K562 (cell line): ENCODE results near the gene WDPCP. TPM values are rescaled to one million over a fixed set of nuclear protein-coding genes. Genes with fewer than 3 reads are reported as not detected.
A peak's percentile ranks its signal among the peaks of the same experiment; 100 is the strongest.

Source experiments
- BCL6 ChIP-seq: fragments of 250-450 bp; sonication (Bioruptor Pico); IDR thresholded peaks from 2 replicates; pipeline ENCODE4 v1.4.0; 2020
- BRD9 ChIP-seq: fragments of 450-650 bp; IDR thresholded peaks from 2 replicates; pipeline ENCODE4 v1.6.1; 2018; ENCODE audit warnings: low read depth; ENCODE audit not compliant: partially characterized antibody
- CBFA2T3 ChIP-seq: fragments of 450-650 bp; IDR thresholded peaks from 2 replicates; pipeline ENCODE4 v1.6.1; 2017
- CBX3 ChIP-seq, 2 experiments: IDR thresholded peaks; 1 replicate in 1 of 2; 2 replicates in 1 of 2; pipeline ENCODE4 v1.6.1; 2012; ENCODE audit warnings: inconsistent platforms in 2 of 2, low read length in 2 of 2, borderline replicate concordance in 1 of 2, control low read depth in 1 of 2
- CBX8 ChIP-seq: fragments of 200-600 bp; sonication (generic); IDR thresholded peaks from 2 replicates; pipeline ENCODE4 v1.6.1; 2012; ENCODE audit warnings: borderline replicate concordance, mixed run types, low read depth, mild to moderate bottlenecking, moderate library complexity, mixed read lengths, low read length, control low read depth, inconsistent platforms; ENCODE audit not compliant: poor library complexity, severe bottlenecking; ENCODE audit errors: extremely low read depth
- EHMT2 ChIP-seq: fragments of 450-650 bp; IDR thresholded peaks from 2 replicates; pipeline ENCODE4 v1.6.1; 2018; ENCODE audit warnings: antibody characterized with exemption
- ELF2 ChIP-seq: fragments of 250-450 bp; sonication (Bioruptor Pico); IDR thresholded peaks from 2 replicates; pipeline ENCODE4 v1.5.0; 2021; ENCODE audit warnings: mild to moderate bottlenecking
- HOXB6 ChIP-seq: fragments of 250-450 bp; sonication (Bioruptor Pico); IDR thresholded peaks from 2 replicates; pipeline ENCODE4 v1.5.1; 2022; ENCODE audit warnings: mild to moderate bottlenecking, borderline replicate concordance
- MAFF ChIP-seq: IDR thresholded peaks from 2 replicates; pipeline ENCODE4 v1.6.1; 2012; ENCODE audit warnings: low read length, improper control_type of control experiment
- MEIS2 ChIP-seq: fragments of 450-650 bp; IDR thresholded peaks from 2 replicates; pipeline ENCODE4 v1.6.1; 2014; ENCODE audit warnings: mild to moderate bottlenecking; ENCODE audit not compliant: partially characterized antibody
- MYC ChIP-seq, 2 experiments: fragments of 250-450 bp in 1 of 2; sonication (Bioruptor Pico) in 1 of 2; IDR thresholded peaks; 2 replicates each; pipeline versions ENCODE4 v1.5.1 to v1.6.1; 2012 to 2021; ENCODE audit warnings: low read depth in 2 of 2, borderline replicate concordance in 1 of 2, improper control_type of control experiment in 1 of 2, low read length in 1 of 2, mild to moderate bottlenecking in 1 of 2, moderate library complexity in 1 of 2
- PML ChIP-seq: IDR thresholded peaks from 2 replicates; pipeline ENCODE4 v1.6.1; 2012; ENCODE audit warnings: low read length, inconsistent platforms
- SAFB2 ChIP-seq: fragments of 200-400 bp; formaldehyde crosslinking; IDR thresholded peaks from 2 replicates; pipeline ENCODE4 v1.6.1; 2018; ENCODE audit warnings: borderline replicate concordance, low read length, low read depth, moderate library complexity; ENCODE audit not compliant: severe bottlenecking
- SMC3 ChIP-seq: conservative IDR thresholded peaks from 2 replicates; pipeline ENCODE4 v1.6.1; 2011; ENCODE audit warnings: low read depth, low read length, improper control_type of control experiment; ENCODE audit not compliant: insufficient read depth
- TBP ChIP-seq: optimal IDR thresholded peaks from 2 replicates; pipeline ENCODE3; 2011; ENCODE audit warnings: low read depth, low read length, improper control_type of control experiment
- TEAD2 ChIP-seq: fragments of 450-650 bp; IDR thresholded peaks from 2 replicates; pipeline ENCODE4 v1.6.1; 2016; ENCODE audit warnings: missing genetic modification characterization, control low read depth, missing compliant biosample characterization
- XRCC4 ChIP-seq: IDR thresholded peaks from one replicate; pipeline ENCODE4 v1.6.1; 2011; ENCODE audit not compliant: insufficient read depth, insufficient read length; ENCODE audit errors: extremely low read depth
- ZNF133 ChIP-seq: fragments of 250-450 bp; sonication (Bioruptor Pico); IDR thresholded peaks from 2 replicates; pipeline ENCODE4 v1.4.0; 2020; ENCODE audit warnings: mild to moderate bottlenecking
- ZNF134 ChIP-seq: fragments of 250-450 bp; sonication (Bioruptor Pico); conservative IDR thresholded peaks from 2 replicates; pipeline ENCODE4 v1.4.0; 2020
- ZNF143 ChIP-seq: sonication (generic); formaldehyde crosslinking; IDR thresholded peaks from 2 replicates; pipeline ENCODE4 v1.9.0; 2022; ENCODE audit warnings: mild to moderate bottlenecking, missing genetic modification reagents
- ZNF23 ChIP-seq: fragments of 250-450 bp; sonication (Bioruptor Pico); IDR thresholded peaks from 2 replicates; pipeline ENCODE4 v1.4.0; 2020; ENCODE audit warnings: mild to moderate bottlenecking
- ZNF24 ChIP-seq: fragments of 450-650 bp; IDR thresholded peaks from 2 replicates; pipeline ENCODE4 v1.6.1; 2016
- ZNF707 ChIP-seq: fragments of 250-450 bp; sonication (Bioruptor Pico); conservative IDR thresholded peaks from 2 replicates; pipeline ENCODE4 v1.8.0; 2022; ENCODE audit warnings: inconsistent platforms, mild to moderate bottlenecking, moderate library complexity
- polyA plus RNA-seq, 8 experiments: library from polyadenylated mRNA; depleted of rRNA in 4 of 8; stranded (reverse) in 5 of 8; unstranded in 3 of 8; fragments of >200 nt; fragmentation: Nextera tagmentation in 2 of 8; fragmentation: Illumina TruSeq in 1 of 8; extraction: Ambion mirVana in 2 of 8; extraction: Trizol in 1 of 8; gene quantifications; 2 replicates each; pipeline versions ENCODE4 v1.2.1 to v1.2.3, GENCODE V29; 2011 to 2014; ENCODE audit warnings: inconsistent platforms in 1 of 8, missing spikeins in 1 of 8
- total RNA-seq, 7 experiments: library from RNA; depleted of rRNA in 6 of 7; stranded (reverse); fragments of >200 nt in 6 of 7; fragmentation: Illumina TruSeq in 2 of 7; extraction: Trizol in 2 of 7; gene quantifications; 2 replicates each; pipeline versions ENCODE4 v1.2.1 to v1.2.3, GENCODE V29; 2011 to 2021; ENCODE audit warnings: low replicate concordance in 1 of 7
- TF ChIP-seq, protein P1 (sequence below): fragments of 450-650 bp; formaldehyde crosslinking; IDR thresholded peaks from 2 replicates; pipeline ENCODE4 v1.4.0; 2020; ENCODE audit warnings: mild to moderate bottlenecking, moderate library complexity
- TF ChIP-seq, protein P2 (sequence below): sonication (generic); formaldehyde crosslinking; IDR thresholded peaks from 2 replicates; pipeline ENCODE4 v1.5.0; 2020; ENCODE audit warnings: missing genetic modification reagents

WDPCP gene
- total and polyA plus RNA-seq, 9 of the 15 experiments (the other 6 are each of a cell fraction or from before 2014, with no cell fraction given) = 1.4 to 6.4 (median 5.5) TPM

DNA sequence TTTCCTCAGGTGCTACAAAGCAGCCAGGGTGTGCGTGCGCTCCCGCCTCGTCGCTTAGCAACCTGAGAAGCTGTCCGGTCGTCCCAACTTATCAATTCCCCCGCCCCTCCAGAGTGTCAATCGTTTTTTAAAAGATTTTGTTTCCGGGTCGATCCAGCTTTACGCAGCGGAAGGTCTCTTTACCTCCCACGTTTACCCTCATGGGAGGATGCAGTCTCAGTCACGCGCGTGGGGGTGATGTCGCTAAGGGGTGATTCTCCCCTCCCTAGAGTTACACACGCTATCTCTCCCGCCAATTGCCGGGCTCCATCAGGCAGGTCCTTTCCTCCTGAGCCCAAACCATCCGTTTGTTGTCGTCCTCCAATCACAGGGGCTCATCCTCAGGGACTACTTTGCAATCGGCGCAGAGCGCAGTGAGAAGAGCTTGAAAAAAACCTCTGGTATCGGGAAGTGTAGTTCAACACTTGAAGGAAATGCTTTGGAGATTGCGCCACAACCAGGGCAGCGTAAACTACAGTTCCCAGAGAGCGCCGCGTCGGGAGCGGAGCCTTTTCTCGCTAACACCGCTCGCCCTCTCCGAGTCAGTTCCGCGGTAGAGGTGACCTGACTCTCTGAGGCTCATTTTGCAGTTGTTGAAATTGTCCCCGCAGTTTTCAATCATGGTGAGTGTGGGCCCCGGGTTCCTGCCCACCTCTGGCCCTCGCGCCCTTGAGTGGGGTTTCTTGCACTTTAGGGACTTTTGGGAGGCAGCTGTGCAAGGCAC is at the start of gene WDPCP, which contains the start of gene MDH1 (continued):
- TF ChIP-seq TEAD2 (tag) (no peak), CBFA2T3 (no peak), XRCC4 (no peak), CBX3 (IDR thresholded peaks at IDR 0.05; ENCODE audit: borderline replicate concordance in 1 of 2, low read length in 2 of 2) (no peak), BCL6 (peak; percentile 81; the same call in 1 of the 2 replicates), ZNF143 (CRISPR knock-in tag) (peak; percentile 100), CBX8 (no peak), TBP (peak; percentile 82), ZNF134 (CRISPR knock-in tag) (peak; percentile 69), SAFB2 (no peak), SMC3 (no peak), MAFF (no peak), MYC (IDR thresholded peaks at IDR 0.05; ENCODE audit: low read depth, low read length) (peak; percentile 75), MYC (CRISPR knock-in tag; IDR thresholded peaks at IDR 0.05; ENCODE audit: borderline replicate concordance, low read depth) (peak; percentile 85; the same call in 1 of the 2 replicates), BRD9 (no peak), EHMT2 (no peak), ZNF23 (no peak), ELF2 (CRISPR knock-in tag) (peak; percentile 84; the same call in 1 of the 2 replicates), ZNF24 (no peak), ZNF707 (CRISPR knock-in tag) (no peak), MEIS2 (no peak), PML (peak; percentile 85), ZNF133 (CRISPR knock-in tag) (no peak), HOXB6 (CRISPR knock-in tag) (no peak)
- TF ChIP-seq, protein P1, sequence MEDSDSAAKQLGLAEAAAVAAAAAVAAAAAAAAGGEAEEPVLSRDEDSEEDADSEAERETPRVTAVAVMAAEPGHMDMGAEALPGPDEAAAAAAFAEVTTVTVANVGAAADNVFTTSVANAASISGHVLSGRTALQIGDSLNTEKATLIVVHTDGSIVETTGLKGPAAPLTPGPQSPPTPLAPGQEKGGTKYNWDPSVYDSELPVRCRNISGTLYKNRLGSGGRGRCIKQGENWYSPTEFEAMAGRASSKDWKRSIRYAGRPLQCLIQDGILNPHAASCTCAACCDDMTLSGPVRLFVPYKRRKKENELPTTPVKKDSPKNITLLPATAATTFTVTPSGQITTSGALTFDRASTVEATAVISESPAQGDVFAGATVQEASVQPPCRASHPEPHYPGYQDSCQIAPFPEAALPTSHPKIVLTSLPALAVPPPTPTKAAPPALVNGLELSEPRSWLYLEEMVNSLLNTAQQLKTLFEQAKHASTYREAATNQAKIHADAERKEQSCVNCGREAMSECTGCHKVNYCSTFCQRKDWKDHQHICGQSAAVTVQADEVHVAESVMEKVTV (CRISPR knock-in tag) = peak; percentile 22; the same call in 1 of the 2 replicates
- TF ChIP-seq, protein P2, sequence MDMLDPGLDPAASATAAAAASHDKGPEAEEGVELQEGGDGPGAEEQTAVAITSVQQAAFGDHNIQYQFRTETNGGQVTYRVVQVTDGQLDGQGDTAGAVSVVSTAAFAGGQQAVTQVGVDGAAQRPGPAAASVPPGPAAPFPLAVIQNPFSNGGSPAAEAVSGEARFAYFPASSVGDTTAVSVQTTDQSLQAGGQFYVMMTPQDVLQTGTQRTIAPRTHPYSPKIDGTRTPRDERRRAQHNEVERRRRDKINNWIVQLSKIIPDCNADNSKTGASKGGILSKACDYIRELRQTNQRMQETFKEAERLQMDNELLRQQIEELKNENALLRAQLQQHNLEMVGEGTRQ = no peak
